Epithelial cell of proximal tubule (primary cell): ENCODE measurements around the gene SAMMSON. TPM values are rescaled to one million over a fixed set of nuclear protein-coding genes. Genes with fewer than 3 reads are reported as not detected.

Experiments
- DNase-seq: peaks from one replicate; pipeline ENCODE4 v3.0.0-alpha.2; 2011; ENCODE audit warnings: low read depth
- H3K4me3 ChIP-seq: 2 replicates; pipeline ENCODE4 v1.5.1; 2011; ENCODE audit warnings: low read depth, mild to moderate bottlenecking, low read length
- CTCF ChIP-seq: conservative IDR thresholded peaks from 2 replicates; pipeline ENCODE4 v1.5.1; 2012; ENCODE audit warnings: low read depth, mild to moderate bottlenecking, low read length
- total RNA-seq: library from RNA; depleted of rRNA; stranded (reverse); fragments of >200 nt; gene quantifications from 2 replicates; pipeline ENCODE4 v1.2.3, GENCODE V29; 2015

Gene SAMMSON
- total RNA-seq, 1 donor from 2014 or later: not detected

- TF ChIP-seq CTCF: no peak
- DNase-seq: no peak
- H3K4me3 ChIP-seq: no peak overlapping the region
These were observed 111.9 kb downstream of the SAMMSON start for GRCh38 chr3:70111411-70111810.

GRCh38 chr3:70112751-70113150 lies 113.2 kb downstream of the SAMMSON start:
- H3K4me3 ChIP-seq: no peak overlapping the region
- TF ChIP-seq CTCF: no peak
- no peak for DNase-seq

GRCh38 chr3:70114431-70114830 lies 114.9 kb downstream of the SAMMSON start:
- H3K4me3 ChIP-seq: no peak overlapping the region
- no peak for DNase-seq
- TF ChIP-seq CTCF: no peak

- H3K4me3 ChIP-seq: no peak overlapping the region
These were observed 120.3 kb downstream of the SAMMSON start for GRCh38 chr3:70119879-70120278.

More at GRCh38 chr3:70119879-70120278, 120.3 kb downstream of the SAMMSON start:
- DNase-seq: no peak
- TF ChIP-seq CTCF: no peak
